HTR-8/SVneo (cell line): Measurements from ENCODE around the gene GLYATL3.
A peak's percentile ranks its signal among the peaks of the same experiment; 100 is the strongest.
"Not testable (repeated sequence)": the region's sequence is repeated elsewhere in the genome, so short reads cannot be mapped to it uniquely, and the experiment has no call there.

Experiments
- DNase-seq: peaks from one replicate; pipeline ENCODE4 v3.0.0; 2011; ENCODE audit warnings: low spot score, mixed read lengths; ENCODE audit not compliant: insufficient read length
- FAIRE-seq: peaks from 2 replicates; lab custom pipeline; 2011; peaks lifted over from hg19 to GRCh38; lab: Jason Lieb, UNC

The GLYATL3 gene

DNA sequence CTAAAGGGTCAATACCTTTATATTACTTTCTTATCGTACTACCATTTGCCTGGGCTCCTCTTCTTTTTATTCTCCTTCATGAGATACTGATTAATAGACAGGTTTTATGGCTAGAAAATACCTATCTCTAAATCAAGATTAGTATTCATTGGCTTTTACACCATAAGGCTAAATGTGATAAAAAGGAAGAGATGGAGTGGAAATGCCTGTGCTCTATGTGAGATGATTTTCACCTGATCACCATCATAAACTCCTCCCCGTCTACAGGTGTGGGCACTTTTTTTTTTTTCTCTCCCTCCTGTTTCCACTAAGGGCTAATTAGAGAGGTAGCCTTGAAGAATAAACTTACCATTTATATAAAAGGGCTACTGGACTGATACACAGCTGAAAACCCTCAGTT lies at the start of gene GLYATL3:
Gene GLYATL3 (plus strand): TSS at position 301 of the 400 bp plus-strand sequence. CDS start 12,068 bp downstream, outside the sequence.
- DNase-seq = no peak
- FAIRE-seq = no peak

GRCh38 chr6:49453221-49453620 lies 46.5 kb upstream of the GLYATL3 start:
- FAIRE-seq (no peak), DNase-seq (no peak)

DNA sequence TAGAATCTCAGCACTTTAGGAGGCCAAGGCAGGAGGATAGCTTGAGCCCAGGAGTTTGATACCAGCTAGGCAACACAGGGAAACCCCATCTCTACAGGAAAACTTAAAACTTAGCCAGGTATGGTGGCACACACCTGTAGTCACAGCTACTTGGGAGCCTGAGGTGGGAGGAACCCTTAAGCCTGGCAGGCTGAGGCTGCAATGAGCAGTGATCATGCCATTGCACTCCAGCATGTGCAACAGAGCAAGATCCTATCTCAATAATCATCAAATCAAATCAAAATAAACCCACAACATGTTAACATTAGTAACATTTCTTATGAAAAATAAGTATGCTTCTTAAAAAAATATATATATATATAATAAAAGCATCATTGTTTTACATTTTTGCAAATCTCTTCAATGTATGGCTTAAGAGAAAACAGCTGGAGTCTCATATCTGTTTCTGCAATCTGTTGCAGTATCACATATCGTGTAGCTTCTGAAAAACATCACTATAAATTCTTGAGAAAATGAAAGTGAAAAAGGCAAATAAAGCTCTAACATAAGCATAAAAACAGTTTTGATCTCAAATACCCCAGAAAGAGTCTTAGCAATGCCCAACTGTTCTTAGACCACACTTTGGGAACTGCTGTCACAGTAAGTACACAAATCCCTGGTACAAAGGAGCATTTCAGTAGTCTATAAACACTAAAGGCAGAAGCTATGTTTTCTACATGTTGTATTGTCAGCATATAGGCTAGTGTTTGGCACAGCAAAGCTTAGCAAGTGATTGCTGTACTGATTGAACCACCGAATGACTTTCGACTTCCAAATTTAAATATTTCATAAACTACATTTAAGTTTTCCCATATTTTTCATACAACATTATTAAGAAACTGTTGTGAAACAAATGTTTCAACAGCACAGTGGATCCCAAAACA lies 44.7 kb upstream of the GLYATL3 start:
- DNase-seq (no peak), FAIRE-seq (no peak)

DNA sequence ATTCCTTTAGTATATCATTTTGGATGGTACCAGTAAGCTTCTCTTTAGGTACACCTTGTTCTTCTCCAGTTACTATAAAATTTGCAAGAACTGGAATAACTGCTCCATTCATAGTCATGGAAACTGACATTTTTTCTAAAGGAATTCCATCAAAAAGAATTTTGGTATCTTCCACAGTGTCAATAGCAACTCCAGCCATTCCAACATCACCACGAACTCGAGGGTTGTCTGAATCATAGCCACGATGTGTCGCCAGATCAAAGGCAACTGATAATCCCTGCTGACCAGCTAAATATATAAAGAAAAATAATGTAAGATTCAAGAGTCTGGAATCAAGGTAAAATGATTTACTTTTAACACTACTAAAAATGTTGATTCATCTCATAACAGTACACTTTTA lies 42.0 kb upstream of the GLYATL3 start:
- DNase-seq = no peak
- FAIRE-seq = no peak

GRCh38 chr6:49462071-49462470 lies 37.7 kb upstream of the GLYATL3 start:
- DNase-seq (no peak), FAIRE-seq (no peak)

GRCh38 chr6:49462599-49462926 lies 37.2 kb upstream of the GLYATL3 start:
- FAIRE-seq (no peak), DNase-seq (no peak)

DNA sequence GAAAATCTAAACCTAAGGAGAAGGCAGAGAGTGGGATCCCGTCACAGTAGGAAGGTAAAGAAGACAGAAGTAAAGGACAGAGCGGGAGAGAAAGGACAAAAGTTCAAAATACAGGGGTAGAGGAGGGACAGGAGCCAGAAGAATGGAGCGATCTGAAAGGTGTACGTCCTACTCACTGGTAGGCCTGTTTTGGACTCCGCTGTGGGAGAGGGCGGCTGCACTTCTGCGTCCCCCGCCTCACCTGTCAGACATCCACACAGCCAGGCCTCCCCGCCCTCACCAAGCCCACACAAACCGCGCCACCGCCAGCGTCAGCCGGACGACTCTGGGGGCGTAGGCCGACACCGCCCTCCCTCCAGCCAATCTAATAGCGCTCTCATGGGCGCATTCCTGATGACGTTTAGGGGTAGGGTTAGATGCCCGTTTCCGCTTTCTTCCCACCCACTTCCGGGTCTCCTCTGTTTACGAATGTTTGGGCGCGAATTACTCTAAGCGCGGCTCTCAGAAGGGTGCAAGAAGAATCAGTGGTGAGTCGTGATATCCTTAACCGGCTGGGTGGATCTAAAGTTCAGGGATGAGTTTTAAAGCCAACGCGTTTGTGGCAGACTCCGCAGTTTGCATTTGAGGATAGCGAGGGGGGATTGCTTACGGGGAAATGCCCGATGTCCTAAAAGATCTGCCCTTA lies 36.7 kb upstream of the GLYATL3 start, which contains the start of the genes CENPQ and MMUT:
Gene CENPQ (plus strand): TSS at position 444 of the 685 bp plus-strand sequence. CDS start 6,807 bp downstream, outside the sequence.
Gene MMUT (minus strand): TSS at position 327 of the 685 bp plus-strand sequence. CDS start 3,787 bp downstream, outside the sequence.
- peak; percentile 90 for DNase-seq
- FAIRE-seq = peak; percentile 97

- no peak for DNase-seq
- no peak for FAIRE-seq
Observed at GRCh38 chr6:49463612-49463967, 36.1 kb upstream of the GLYATL3 start.

GRCh38 chr6:49464691-49465090 lies 35.0 kb upstream of the GLYATL3 start:
- FAIRE-seq (no peak), DNase-seq (no peak)

GRCh38 chr6:49468042-49468441 lies 31.7 kb upstream of the GLYATL3 start:
- FAIRE-seq (no peak), DNase-seq (no peak)

- not testable (repeated sequence) for FAIRE-seq, DNase-seq
Observed at GRCh38 chr6:49476564-49476963, 23.2 kb upstream of the GLYATL3 start.

DNA sequence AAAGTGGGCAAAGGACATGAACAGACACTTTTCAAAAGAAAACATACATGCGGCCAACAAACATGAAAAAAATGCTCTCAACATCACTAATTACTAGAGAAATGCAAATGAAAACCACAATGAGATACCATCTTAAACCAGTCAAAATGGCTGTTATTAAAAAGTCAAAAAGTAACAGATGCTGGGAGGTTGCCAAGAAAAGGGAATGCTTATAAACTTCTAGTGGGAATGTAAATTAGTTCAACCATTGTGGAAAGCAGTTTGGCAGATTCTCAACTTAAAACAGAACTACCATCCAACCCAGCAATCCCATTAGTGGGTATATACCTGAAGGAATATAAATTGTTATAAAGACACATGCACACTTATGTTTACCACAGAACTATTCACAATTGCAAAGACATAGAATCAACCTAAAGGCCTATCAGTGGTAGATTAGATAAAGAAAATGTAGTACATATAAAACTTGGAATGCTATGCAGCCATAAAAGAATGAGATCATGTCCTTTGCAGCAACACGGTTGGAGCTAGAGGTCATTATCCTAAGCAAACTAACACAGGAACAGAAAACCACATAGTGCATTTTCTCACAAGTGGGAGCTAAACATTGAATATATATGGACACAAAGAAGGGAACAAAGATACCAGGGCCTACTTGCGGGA lies 20.3 kb upstream of the GLYATL3 start:
- DNase-seq (no peak), FAIRE-seq (no peak)

DNA sequence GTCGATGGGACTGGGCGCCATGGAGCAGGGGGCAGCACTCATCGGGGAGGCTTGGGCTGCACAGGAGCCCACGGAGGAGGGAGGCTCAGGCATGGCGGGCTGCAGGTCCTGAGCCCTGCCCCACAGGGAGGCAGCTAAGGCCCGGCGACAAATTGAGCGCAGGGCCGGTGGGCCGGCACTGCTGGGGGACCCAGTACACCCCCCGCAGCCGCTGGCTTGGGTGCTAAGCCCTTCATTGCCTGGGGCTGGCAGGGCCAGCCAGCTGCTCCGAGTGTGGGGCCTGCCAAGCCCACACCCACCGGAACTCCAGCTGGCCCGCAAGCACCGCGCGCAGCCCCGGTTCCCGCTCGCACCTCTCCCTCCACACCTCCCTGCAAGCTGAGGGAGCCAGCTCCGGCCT lies 17.9 kb upstream of the GLYATL3 start:
- not testable (repeated sequence) for DNase-seq, FAIRE-seq

GRCh38 chr6:49483380-49483779 lies 16.3 kb upstream of the GLYATL3 start:
- not testable (repeated sequence) for FAIRE-seq, DNase-seq

- DNase-seq = no peak
- FAIRE-seq = no peak
Observed at GRCh38 chr6:49490633-49491032, 9.1 kb upstream of the GLYATL3 start.

- no peak for DNase-seq
- FAIRE-seq = no peak
Observed at GRCh38 chr6:49497304-49497703, 2.4 kb upstream of the GLYATL3 start.

DNA sequence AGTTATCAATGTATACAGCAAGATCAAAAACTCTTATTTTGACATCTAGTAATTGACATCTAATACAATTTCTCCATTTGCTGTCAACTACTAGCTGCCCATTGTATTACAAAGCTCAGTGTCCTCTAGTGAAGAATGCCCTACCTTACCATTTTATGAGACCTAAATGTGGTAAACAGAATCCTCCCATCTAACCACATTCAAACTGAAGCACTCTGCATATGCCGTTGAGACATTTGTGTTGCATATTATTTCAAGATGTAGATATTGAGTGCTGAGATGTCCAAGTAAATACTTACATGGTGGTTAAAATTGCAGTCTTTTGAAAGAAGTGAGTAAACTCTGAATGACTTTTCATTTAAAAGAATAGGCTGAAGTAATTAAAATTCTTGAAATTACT lies 597 bp upstream of the GLYATL3 start:
- no peak for DNase-seq

GRCh38 chr6:49504666-49505065 lies 4.9 kb downstream of the GLYATL3 start:
- no peak for FAIRE-seq
- DNase-seq = no peak

More for the DNA sequence above, 597 bp upstream of the GLYATL3 start:
- FAIRE-seq = peak; percentile 26

DNA sequence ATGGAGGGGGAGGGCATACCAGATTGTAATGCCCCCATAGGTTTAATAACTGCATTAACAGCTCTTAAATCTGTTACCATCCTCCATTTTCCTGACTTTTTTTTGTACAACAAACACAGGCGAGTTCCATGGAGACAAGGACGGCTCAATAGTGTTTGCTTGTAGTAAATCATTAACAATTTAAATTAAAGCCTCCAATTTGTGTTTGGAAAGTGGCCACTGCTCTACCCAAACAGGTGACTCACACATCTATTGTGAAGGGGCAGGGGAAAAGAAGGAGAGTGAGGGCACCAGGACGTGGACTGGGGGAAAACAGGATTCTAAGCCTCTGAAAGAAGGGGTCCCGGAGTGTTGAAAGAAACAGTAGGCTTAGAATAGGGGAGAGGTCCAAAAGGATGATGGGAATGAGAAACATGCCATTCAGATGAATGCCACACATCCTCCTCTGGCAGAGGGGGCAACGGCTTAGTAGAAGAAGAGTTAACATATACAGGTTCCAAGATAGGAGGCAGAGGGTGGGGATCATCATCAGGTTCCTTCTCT lies 6.9 kb downstream of the GLYATL3 start:
- FAIRE-seq = no peak
- DNase-seq = no peak

DNA sequence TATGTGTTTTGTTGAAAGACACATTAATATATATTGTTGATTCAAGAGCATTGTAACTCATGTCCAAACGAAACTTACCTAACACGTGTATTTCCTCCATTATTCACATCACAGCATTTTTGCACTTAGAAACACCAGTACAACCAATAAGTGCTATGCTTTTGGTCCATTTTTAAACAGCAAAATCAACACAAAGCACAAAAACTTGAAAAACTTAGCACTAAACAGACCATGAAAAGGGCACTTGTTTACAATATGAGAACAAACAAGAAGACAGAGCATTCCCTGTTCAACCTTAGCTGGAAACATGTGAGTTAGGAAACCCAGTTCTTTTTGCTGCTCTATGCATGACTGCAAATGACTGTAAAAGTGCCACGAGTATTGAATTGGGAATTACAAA lies 9.6 kb downstream of the GLYATL3 start:
- no peak for FAIRE-seq

More for the DNA sequence above, 9.6 kb downstream of the GLYATL3 start:
- DNase-seq = no peak
